GM10266 (cell line): ENCODE data around the gene HFM1.
"Not testable (repeated sequence)": the region's sequence is repeated elsewhere in the genome, so short reads cannot be mapped to it uniquely, and the experiment has no call there.

ENCODE experiments used
- DNase-seq: peaks from one replicate; pipeline ENCODE4 v3.0.0; 2012; ENCODE audit errors: extremely low spot score
- TF ChIP-seq, protein P1 (sequence below): IDR thresholded peaks from 2 replicates; pipeline ENCODE4 v1.5.1; 2012; ENCODE audit warnings: mild to moderate bottlenecking, low read depth; ENCODE audit not compliant: control insufficient read depth, insufficient read depth; ENCODE audit errors: missing control alignments

HFM1 gene

DNA sequence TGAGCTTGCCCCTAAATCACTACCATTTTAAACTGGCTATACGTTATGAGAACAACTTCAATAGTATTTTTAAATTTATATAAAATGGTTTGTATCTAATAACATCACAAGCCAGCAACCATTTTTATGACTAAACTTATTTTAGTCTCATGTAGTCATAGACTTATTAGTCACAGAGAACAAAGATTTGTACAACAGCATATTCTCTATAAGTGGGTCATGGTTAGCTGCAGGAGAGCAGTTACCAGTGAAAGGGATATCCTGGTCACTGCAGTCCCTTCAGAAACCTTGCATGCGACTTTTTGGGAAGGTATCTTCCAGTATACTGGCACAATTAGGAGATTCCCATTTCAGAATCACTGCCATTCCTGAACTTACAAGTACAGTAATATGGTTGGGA lies 90.0 kb downstream of the HFM1 start:
- TF ChIP-seq, protein P1, sequence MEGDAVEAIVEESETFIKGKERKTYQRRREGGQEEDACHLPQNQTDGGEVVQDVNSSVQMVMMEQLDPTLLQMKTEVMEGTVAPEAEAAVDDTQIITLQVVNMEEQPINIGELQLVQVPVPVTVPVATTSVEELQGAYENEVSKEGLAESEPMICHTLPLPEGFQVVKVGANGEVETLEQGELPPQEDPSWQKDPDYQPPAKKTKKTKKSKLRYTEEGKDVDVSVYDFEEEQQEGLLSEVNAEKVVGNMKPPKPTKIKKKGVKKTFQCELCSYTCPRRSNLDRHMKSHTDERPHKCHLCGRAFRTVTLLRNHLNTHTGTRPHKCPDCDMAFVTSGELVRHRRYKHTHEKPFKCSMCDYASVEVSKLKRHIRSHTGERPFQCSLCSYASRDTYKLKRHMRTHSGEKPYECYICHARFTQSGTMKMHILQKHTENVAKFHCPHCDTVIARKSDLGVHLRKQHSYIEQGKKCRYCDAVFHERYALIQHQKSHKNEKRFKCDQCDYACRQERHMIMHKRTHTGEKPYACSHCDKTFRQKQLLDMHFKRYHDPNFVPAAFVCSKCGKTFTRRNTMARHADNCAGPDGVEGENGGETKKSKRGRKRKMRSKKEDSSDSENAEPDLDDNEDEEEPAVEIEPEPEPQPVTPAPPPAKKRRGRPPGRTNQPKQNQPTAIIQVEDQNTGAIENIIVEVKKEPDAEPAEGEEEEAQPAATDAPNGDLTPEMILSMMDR = no peak
- no peak for DNase-seq

DNA sequence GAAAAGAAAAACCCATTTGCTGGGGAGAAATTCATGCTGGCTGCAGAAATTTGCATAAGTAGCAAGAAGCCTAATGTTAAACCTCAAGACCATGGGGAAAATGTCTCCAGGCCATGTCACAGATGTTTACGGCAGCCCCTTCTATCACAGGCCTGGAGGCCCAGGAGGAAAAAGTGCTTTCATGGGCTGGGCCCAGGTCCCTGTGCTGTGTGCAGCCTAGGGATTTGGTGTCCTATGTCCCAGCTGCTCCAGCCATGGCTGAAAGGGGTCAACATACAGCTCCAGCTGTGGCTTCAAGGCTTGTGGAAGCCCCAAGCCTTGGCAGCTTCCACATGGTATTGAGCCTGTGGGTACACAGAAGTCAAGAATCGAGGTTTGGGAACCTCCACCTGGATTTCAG lies 93.0 kb downstream of the HFM1 start:
- no peak for DNase-seq
- TF ChIP-seq, protein P1 = no peak

DNA sequence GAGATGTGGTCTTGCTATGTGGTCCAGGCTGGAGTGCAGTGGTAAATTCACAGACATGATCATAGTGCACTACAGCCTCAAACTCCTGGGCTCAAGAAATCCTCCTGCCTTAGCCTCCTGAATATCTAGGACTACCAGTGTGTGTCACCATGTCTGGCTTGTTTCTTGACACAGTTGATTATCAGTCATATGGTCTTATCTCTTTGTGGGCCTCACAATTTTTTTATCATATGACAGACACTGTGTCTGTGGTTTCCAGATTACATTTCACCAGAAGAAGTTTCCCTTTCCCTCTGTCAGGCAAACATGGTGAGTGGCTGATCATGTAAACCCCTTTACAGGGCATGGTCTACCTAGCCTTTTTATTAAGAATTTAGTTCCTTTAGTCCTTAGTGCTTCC lies 96.1 kb downstream of the HFM1 start:
- no peak for DNase-seq
- TF ChIP-seq, protein P1 = no peak

DNA sequence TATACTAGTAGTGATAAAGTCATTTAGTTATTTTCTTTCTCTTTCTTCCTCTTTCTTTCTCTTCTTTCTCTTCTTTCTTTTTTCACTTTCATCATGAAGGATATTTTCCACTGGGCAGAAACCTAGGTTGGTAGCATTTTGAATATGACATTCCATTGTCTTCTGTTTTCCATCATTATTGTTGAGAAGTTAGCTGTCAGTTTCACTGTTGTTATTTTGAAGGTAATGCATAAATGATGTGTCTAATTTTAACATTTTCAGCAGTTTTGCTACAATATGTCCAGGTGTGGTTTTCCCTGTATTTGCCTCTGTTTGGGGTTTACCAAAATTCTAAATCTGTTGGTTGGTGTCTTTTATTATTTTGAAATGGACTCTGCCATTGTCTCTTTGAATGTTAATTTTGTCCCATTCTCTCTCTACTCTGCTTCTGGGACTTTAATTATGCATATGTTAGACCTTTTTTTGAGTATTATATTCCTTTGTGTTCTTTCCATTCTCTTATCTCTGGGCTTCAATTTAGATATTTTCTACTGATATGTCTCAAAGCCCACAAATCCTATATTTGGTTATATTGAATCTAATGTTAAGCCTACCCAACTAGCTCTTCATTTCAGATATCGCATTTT lies 96.7 kb downstream of the HFM1 start:
- no peak for DNase-seq
- TF ChIP-seq, protein P1 = no peak

DNA sequence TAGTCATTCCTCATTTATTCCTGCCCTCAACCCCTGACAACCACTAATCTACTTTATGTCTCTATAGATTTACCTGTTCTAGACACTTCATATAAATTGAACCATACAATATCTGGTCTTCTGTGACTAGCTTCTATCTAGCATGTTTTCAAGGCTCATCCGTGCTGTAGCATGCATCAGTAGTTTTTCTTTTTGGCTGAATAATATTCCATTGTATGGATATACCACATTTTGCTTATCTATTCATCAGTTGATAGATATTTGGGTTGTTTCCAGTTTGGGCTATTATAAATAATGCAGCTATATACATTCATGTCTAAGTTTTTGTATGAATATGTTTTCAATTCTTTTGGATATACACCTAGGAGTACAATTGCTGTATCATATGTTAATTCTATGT lies 101.5 kb downstream of the HFM1 start:
- DNase-seq = no peak
- TF ChIP-seq, protein P1 = no peak

DNA sequence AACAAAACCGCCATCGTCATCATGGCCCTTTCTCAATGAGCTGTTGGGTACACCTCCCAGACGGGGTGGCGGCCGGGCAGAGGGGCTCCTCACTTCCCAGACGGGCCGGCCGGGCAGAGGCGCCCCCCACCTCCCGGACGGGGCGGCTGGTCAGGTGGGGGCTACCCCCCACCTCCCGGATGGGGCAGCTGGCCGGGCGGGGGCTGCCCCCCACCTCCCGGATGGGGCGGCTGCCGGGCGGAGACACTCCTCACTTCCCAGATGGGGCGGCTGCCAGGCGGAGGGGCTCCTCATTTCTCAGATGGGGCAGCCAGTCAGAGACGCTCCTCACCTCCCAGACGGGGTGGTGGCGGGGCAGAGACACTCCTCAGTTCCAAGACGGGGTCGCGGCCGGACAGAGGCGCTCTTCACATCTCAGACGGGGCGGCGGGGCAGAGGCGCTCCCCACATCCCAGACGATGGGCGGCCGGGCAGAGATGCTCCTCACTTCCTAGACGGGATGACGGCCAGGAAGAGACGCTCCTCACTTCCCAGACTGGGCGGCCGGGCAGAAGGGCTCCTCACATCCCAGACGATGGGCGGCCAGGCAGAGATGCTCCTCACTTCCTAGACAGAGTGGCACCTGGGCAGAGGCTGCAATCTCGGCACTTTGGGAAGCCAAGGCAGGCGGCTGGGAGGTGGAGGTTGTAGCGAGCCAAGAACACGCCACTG lies 115.6 kb downstream of the HFM1 start:
- DNase-seq = not testable (repeated sequence)

DNA sequence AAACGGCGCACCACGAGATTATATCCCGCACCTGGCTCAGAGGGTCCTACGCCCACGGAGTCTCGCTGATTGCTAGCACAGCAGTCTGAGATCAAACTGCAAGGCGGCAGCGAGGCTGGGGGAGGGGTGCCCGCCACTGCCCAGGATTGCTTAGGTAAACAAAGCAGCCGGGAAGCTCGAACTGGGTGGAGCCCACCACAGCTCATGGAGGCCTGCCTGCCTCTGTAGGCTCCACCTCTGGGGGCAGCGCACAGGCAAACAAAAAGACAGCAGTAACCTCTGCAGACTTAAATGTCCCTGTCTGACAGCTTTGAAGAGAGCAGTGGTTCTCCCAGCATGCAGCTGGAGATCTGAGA lies 117.7 kb downstream of the HFM1 start:
- not testable (repeated sequence) for DNase-seq

DNA sequence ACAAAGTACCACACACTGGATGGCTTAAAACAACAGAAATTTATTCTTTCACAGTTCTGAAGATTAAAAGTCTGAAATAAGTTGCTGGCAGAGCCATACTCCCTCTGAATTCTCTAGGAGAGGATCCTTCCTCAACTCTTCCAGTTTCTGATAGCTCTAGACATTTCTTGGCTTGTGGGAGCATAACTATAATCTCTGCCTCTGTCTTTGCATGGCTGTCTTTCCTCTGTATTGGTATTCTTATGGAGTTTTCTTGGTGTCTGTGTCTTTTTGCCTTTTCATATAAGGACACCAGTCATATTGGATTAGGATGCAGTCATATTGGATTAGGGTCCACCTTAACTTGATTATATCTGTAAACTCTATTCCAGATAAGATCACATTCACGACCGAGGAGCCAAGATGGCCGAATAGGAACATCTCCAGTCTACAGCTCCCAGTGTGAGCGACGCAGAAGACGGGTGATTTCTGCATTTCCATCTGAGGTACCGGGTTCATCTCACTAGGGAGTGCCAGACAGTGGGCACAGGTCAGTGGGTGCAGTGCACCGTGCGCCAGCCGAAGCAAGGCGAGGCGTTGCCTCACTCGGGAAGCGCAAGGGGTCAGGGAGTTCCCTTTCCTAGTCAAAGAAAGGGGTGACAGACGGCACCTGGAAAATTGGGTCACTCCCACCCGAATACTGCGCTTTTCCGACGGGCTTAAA lies 118.2 kb downstream of the HFM1 start:
- not testable (repeated sequence) for DNase-seq

DNA sequence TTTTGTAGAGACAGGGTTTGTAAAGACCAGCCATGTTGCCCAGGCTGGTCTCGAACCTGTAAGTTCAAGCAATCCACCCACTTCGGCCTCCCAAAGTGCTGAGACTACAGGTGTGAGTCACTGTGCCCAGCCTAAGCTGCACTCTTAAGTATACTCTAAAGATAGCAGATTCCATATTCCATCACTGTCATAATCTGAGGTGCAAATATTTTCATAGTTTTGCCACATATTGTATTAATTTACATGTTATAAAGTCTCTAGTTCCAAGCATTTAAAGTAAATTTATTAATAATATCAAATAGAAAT lies 121.3 kb downstream of the HFM1 start:
- TF ChIP-seq, protein P1 = no peak
- no peak for DNase-seq
